Kidney capillary endothelial cell (primary cell): ENCODE measurements around the gene OR5L1.

Experiments
- DNase-seq: peaks from one replicate; pipeline ENCODE4 v3.0.0-alpha.2; 2018; ENCODE audit warnings: low spot score

OR5L1 gene

GRCh38 chr11:55811067-55811466 lies at the start of gene OR5L1:
TSS of gene OR5L1 (plus strand) at chr11:55811367. CDS start at chr11:55811467, 100 bp downstream.
- no peak for DNase-seq

- DNase-seq = no peak
Measured at GRCh38 chr11:55773138-55773537, 38.0 kb upstream of the OR5L1 start, which contains the start of gene OR5D13. TSS of gene OR5D13 (plus strand) at chr11:55773438. CDS start at chr11:55773438, 0 bp downstream.

GRCh38 chr11:55791606-55792005 lies 19.6 kb upstream of the OR5L1 start:
- no peak for DNase-seq

GRCh38 chr11:55793321-55793720 lies 17.8 kb upstream of the OR5L1 start:
- DNase-seq = no peak

- no peak for DNase-seq
Measured at GRCh38 chr11:55795256-55795655, 15.9 kb upstream of the OR5L1 start, which contains the start of gene OR5D14. TSS of gene OR5D14 (plus strand) at chr11:55795556. CDS start at chr11:55795556, 0 bp downstream.

GRCh38 chr11:55806248-55806647 lies 4.9 kb upstream of the OR5L1 start:
- no peak for DNase-seq

GRCh38 chr11:55819330-55819729 lies 8.2 kb downstream of the OR5L1 start, which contains the start of gene OR5D18:
TSS of gene OR5D18 (plus strand) at chr11:55819630. CDS start at chr11:55819630, 0 bp downstream.
- no peak for DNase-seq

GRCh38 chr11:55826919-55827318 lies 15.8 kb downstream of the OR5L1 start, which contains the start of gene OR5L2:
TSS of gene OR5L2 (plus strand) at chr11:55827219. CDS start at chr11:55827219, 0 bp downstream.
- no peak for DNase-seq

GRCh38 chr11:55838452-55838851 lies 27.3 kb downstream of the OR5L1 start, which contains the start of gene OR5D16:
TSS of gene OR5D16 (plus strand) at chr11:55838752. CDS start at chr11:55838752, 0 bp downstream.
- DNase-seq = no peak

- no peak for DNase-seq
Measured at GRCh38 chr11:55847453-55847852, 36.3 kb downstream of the OR5L1 start.

GRCh38 chr11:55849037-55849436 lies 37.9 kb downstream of the OR5L1 start:
- DNase-seq = no peak

GRCh38 chr11:55852141-55852540 lies 41.0 kb downstream of the OR5L1 start:
- no peak for DNase-seq

- DNase-seq = no peak
Measured at GRCh38 chr11:55854704-55855103, 43.5 kb downstream of the OR5L1 start.
